Loucy (cell line): ENCODE data around the gene SYNE4.

Experiments used
- EZH2phosphoT487 ChIP-seq: fragments of 200-600 bp; IDR thresholded peaks from 2 replicates; pipeline ENCODE4 v1.6.1; 2018; ENCODE audit warnings: antibody characterized with exemption, mild to moderate bottlenecking, moderate library complexity, borderline replicate concordance
- TF ChIP-seq, protein P1 (sequence below): fragments of 200-600 bp; sonication (generic); conservative IDR thresholded peaks from 2 replicates; pipeline ENCODE4 v1.5.1; 2014; ENCODE audit warnings: mild to moderate bottlenecking, antibody characterized with exemption, low read length

DNA sequence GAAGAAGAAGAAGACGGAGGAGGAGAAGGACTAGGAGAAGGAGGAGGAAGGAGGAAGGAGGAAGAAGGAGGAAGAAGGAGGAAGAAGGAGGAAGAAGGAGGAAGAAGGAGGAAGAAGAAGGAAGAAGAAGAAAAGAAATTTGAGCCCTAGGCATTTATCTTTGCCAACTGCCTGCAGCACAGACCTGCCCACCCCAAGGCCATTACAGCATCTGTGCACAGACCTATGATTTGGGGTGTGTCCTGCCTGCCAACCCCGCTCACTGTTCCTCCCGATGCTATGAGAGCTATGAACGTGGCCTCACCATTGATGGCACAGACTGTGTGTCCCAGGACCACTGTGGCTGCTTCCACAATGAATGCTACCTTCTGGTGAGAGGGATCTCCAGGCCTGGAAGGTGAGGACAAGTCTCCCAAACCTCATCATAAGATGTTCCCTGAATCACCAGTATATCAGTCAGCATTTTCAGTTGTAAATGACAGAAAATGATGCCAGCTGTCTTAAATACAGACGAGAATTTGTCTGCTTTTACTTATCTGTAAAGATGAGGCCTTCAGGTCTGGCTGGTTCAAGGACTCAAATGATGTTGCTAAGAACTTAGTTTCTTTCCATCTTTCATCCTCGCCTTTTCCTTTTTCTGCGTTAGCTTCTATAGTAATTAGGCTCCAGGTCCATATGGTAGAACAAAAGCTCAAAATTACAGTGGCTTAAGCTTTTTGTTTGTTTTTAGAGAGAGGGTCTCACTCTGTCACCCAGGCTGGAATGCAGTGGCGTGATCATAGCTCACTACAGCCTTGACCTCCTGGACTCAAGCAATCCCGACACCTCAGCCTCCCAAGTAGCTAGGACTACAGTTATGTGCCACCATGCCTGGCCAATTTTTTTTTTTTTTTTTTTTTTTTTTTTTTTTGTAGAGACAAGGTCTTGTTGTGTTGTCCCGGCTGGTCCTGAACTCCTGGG is 17.6 kb downstream of the SYNE4 start:
- TF ChIP-seq, protein P1, sequence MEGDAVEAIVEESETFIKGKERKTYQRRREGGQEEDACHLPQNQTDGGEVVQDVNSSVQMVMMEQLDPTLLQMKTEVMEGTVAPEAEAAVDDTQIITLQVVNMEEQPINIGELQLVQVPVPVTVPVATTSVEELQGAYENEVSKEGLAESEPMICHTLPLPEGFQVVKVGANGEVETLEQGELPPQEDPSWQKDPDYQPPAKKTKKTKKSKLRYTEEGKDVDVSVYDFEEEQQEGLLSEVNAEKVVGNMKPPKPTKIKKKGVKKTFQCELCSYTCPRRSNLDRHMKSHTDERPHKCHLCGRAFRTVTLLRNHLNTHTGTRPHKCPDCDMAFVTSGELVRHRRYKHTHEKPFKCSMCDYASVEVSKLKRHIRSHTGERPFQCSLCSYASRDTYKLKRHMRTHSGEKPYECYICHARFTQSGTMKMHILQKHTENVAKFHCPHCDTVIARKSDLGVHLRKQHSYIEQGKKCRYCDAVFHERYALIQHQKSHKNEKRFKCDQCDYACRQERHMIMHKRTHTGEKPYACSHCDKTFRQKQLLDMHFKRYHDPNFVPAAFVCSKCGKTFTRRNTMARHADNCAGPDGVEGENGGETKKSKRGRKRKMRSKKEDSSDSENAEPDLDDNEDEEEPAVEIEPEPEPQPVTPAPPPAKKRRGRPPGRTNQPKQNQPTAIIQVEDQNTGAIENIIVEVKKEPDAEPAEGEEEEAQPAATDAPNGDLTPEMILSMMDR = no peak
- TF ChIP-seq EZH2phosphoT487 = no peak
